MM.1S (cell line): ENCODE measurements around the gene SLC35F3.
"Not testable (repeated sequence)": the region's sequence is repeated elsewhere in the genome, so short reads cannot be mapped to it uniquely, and the experiment has no call there.

Source experiments
- CTCF ChIP-seq: fragments of 300-600 bp; sonication (generic); IDR thresholded peaks from 2 replicates; pipeline ENCODE4 v1.5.1; 2016; ENCODE audit warnings: antibody characterized with exemption, low read length, mixed read lengths
- EZH2 ChIP-seq: fragments of 300-600 bp; sonication (generic); optimal IDR thresholded peaks from 2 replicates; pipeline ENCODE3; 2017; ENCODE audit warnings: low read depth, mild to moderate bottlenecking, antibody characterized with exemption, low read length, mixed read lengths
- EZH2phosphoT487 ChIP-seq: fragments of 300-600 bp; sonication (generic); IDR thresholded peaks from 2 replicates; pipeline ENCODE4 v1.6.1; 2018; ENCODE audit warnings: antibody characterized with exemption, low read length

GRCh38 chr1:234210429-234210828 is 306.0 kb downstream of the SLC35F3 start:
- not testable (repeated sequence) for TF ChIP-seq CTCF, EZH2phosphoT487, EZH2
